Ovary (tissue), 3 donors: ENCODE measurements around the gene LRRC57.

ENCODE experiments used
- CTCF ChIP-seq, 3 donors: fragments of 450-650 bp in 2 of 3; fragments of 200-600 bp in 1 of 3; IDR thresholded peaks; one replicate each; pipeline versions ENCODE4 v1.5.1 to v1.8.0; 2016 to 2022; ENCODE audit warnings: antibody characterized with exemption in 3 of 3, mild to moderate bottlenecking in 1 of 3
- POLR2A ChIP-seq: fragments of 450-650 bp; IDR thresholded peaks from one replicate; pipeline ENCODE4 v1.6.1; 2017; ENCODE audit warnings: antibody characterized with exemption, mild to moderate bottlenecking, moderate library complexity
- donor health status: DM: no; HTN: no; CAD: no.

- TF ChIP-seq CTCF (IDR thresholded peaks at IDR 0.05) (no peak), POLR2A (no peak)
These were observed 10.1 kb upstream of the LRRC57 start for GRCh38 chr15:42558739-42559138.
